ENCODE results near the gene NBAS.
A peak's percentile ranks its signal among the peaks of the same experiment; 100 is the strongest.

Gene NBAS

GRCh38 chr2:15243762-15244161, 317.4 kb downstream of the NBAS start (continued):
- TF ChIP-seq ZSCAN18 (tag by site-specific recombination; IDR thresholded peaks at IDR 0.05) (peak; percentile 66; the same call in 1 of the 2 replicates), ZSCAN30 (tag by site-specific recombination; IDR thresholded peaks at IDR 0.05) (no peak), PRDM4 (tag by site-specific recombination; IDR thresholded peaks at IDR 0.05) (peak; percentile 77), ZNF571 (tag by site-specific recombination; IDR thresholded peaks at IDR 0.05) (no peak), ZNF335 (tag by site-specific recombination; conservative IDR thresholded peaks at IDR 0.05) (0 out of 2 replicates have a peak, but pooled peaks have one; percentile 16), ZFHX2 (tag by site-specific recombination; conservative IDR thresholded peaks at IDR 0.05) (no peak), ZNF501 (tag by site-specific recombination; IDR thresholded peaks at IDR 0.05) (peak; percentile 49; the same call in 1 of the 2 replicates), KLF7 (tag by site-specific recombination; IDR thresholded peaks at IDR 0.05; ENCODE audit: borderline replicate concordance) (peak; percentile 92), BCL11B (tag by site-specific recombination; IDR thresholded peaks at IDR 0.05; ENCODE audit: low read depth) (0 out of 2 replicates have a peak, but pooled peaks have one; percentile 30), ZNF449 (tag by site-specific recombination; IDR thresholded peaks at IDR 0.05) (0 out of 2 replicates have a peak, but pooled peaks have one; percentile 18), ZNF280D (tag by site-specific recombination; IDR thresholded peaks at IDR 0.05) (no peak), BCL11A (tag by site-specific recombination; IDR thresholded peaks at IDR 0.05; ENCODE audit: low read depth) (peak; percentile 40; the same call in 1 of the 2 replicates), ZNF580 (tag by site-specific recombination; IDR thresholded peaks at IDR 0.05) (peak; percentile 52), ZNF391 (tag by site-specific recombination; IDR thresholded peaks at IDR 0.05; ENCODE audit: borderline replicate concordance, low read depth) (peak; percentile 93), ZNF548 (tag by site-specific recombination; IDR thresholded peaks at IDR 0.05) (no peak), ZNF148 (tag by site-specific recombination; IDR thresholded peaks at IDR 0.05; ENCODE audit: borderline replicate concordance) (no peak), ZNF629 (tag by site-specific recombination; IDR thresholded peaks at IDR 0.05) (peak; percentile 88), GLIS1 (tag by site-specific recombination; IDR thresholded peaks at IDR 0.05) (peak; percentile 77), CTCF (tag by site-specific recombination; IDR thresholded peaks at IDR 0.05) (no peak), ZNF324 (tag by site-specific recombination; IDR thresholded peaks at IDR 0.05) (peak; percentile 65), ZNF704 (tag by site-specific recombination; IDR thresholded peaks at IDR 0.05) (no peak), ZFP69B (tag by site-specific recombination; IDR thresholded peaks at IDR 0.05) (peak; percentile 93), ZBTB17 (tag by site-specific recombination; IDR thresholded peaks at IDR 0.05) (peak; percentile 71), SP2 (tag by site-specific recombination; IDR thresholded peaks at IDR 0.05) (peak; percentile 31; the same call in 1 of the 2 replicates), ZNF596 (tag by site-specific recombination; IDR thresholded peaks at IDR 0.05) (no peak)
